A172 (cell line): ENCODE measurements around the gene TNFSF15. TPM values are rescaled to one million over a fixed set of nuclear protein-coding genes. Genes with fewer than 3 reads are reported as not detected.

ENCODE experiments used
- DNase-seq: peaks from one replicate; pipeline ENCODE4 v3.0.0-alpha.2; 2015; ENCODE audit warnings: low spot score
- total RNA-seq: library from RNA; depleted of rRNA; stranded (reverse); fragments of >200 nt; shearing (Covaris generic); gene quantifications from 2 replicates; pipeline ENCODE4 v1.2.3, GENCODE V29; 2014

TNFSF15 gene
- total RNA-seq, 1 experiment from 2014 or later = 0.12 TPM

DNA sequence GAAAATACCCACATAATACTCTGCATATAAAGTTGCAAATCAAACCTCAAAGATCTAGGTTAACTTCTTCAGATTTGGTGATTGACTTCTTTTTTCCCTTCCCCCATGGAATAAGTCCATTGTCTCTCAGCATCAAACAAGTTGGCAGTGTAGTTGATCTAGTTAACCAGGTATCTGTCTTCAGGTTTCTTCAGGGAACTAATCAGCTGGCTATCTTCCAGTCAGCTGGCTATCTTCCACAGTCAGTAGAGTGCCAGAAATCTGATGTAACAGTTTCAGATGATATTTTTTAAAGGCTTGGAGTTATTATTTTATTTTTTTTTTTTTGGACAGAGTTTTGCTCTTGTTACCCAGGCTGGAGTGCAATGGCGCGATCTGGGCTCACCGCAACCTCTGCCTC lies 16.8 kb downstream of the TNFSF15 start:
- DNase-seq = no peak

GRCh38 chr9:114787781-114788498 lies 17.9 kb downstream of the TNFSF15 start:
- no peak for DNase-seq

DNA sequence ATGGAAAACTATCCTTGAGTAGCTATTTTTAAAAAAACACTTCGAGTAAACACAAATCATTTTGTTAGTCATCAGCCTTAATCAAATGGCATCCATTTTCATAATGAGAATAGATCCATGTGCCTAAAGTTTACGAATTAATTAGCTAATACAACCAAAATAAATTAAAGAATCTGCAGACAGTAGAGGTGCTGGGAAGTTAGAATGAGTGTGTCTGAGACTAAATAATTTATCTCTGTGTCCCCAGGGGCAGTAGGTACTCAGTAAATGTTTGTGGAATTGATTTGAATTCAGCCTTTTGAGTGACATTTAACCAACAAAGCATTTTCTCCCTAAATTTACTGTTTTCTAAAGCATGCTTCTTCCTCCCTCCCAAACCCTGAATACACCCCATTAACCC lies 18.6 kb downstream of the TNFSF15 start:
- DNase-seq = no peak

DNA sequence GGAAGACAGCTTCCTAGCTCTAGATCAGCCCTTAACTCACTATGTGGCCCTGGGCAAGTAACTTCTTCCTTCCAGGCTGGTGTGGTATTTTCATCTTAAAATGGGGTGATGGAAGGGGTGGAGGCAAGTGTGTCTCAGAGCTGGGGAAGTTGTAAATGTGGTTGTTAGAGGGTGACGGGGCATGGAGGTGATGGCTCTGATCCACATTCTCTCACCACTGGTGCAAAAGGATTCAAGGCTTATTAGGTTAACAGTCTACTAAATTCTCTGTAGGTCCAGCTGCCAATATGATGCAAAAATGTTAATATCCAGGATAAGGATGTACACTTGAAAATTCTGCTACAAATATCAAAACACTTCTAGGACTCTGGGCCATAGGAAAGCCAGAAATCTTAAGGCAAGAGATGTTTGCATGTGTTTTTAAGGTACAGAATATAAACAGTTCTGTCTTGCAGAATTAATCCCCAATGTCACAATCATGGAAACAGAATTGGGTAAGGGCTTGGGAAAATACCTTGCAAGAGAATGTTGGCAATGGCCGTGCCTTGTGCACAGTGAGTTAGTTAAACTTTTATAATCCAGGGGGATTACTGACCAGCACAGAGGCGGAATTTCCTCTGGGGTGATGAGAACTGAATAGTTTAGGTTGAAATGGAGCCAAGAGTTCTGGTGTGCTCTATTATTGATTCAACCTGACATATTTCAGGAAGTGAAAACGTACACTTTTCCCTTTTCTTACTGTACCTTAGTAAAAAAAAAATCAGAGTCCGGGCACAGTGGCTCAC lies 19.8 kb downstream of the TNFSF15 start:
- no peak for DNase-seq

GRCh38 chr9:114784721-114785279 lies 21.0 kb downstream of the TNFSF15 start:
- no peak for DNase-seq

GRCh38 chr9:114782586-114782985 lies 23.3 kb downstream of the TNFSF15 start:
- no peak for DNase-seq

DNA sequence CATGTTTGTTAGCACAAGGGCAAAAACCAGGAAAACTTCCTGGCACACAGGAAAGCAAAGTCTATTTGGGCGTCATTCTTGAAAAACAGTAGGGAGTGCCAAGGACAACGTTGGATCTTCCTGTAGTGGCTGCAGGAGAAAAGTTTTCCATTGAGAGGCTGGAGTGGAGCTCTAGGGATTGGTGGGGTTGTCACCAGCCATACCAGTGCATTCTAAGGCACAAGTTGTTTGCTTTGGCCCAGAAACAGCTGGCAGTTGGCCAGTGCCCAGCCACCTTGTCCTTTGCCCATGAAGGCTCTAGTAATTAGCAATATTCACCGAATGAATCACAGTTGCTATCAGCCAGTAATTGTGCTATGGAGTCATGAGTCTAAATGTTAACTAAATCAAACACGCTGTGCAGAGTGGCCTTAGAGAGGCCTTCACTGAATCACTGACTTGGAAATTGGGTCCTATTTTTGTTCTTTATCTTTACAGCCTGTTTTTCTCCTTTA lies 26.4 kb downstream of the TNFSF15 start:
- peak; percentile 97 for DNase-seq

DNA sequence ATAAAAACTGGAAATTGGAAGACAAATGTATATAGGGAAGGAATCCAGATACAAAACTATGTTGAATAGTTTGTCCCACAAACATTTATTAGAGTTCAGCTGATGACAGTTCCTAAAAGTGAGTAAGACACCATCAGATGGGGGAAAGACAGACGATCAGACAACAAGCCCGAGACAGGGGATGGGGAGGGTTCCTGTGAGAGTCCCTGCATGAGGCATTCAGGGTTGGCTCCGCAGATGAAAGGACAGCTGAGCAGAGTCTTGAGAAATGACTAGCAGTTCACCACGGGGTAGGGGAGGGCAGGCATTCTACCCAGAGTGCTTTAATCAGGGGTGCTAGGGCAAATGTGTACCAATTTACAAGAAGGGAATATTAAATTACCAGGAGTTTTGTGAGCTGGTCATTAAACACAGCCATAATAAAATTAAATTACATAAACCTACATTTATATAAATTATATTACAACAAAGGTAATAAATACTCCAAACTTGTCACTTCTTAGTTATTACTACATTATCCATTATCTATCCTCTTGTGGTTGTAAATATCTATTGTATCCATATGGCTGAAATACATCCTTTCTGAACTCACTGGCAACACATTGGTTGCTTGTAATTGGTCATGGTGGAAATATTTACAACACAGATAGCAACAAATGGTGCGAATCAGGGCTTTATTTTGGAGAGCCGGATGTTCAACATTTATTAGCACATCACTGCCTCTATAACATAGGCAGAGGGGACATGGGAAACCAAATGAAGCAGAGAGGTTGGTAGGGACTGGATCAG lies 27.8 kb downstream of the TNFSF15 start:
- no peak for DNase-seq

- DNase-seq = no peak
These were observed 29.0 kb downstream of the TNFSF15 start for GRCh38 chr9:114776683-114777399.

- no peak for DNase-seq
These were observed 29.9 kb downstream of the TNFSF15 start for GRCh38 chr9:114775981-114776380.

DNA sequence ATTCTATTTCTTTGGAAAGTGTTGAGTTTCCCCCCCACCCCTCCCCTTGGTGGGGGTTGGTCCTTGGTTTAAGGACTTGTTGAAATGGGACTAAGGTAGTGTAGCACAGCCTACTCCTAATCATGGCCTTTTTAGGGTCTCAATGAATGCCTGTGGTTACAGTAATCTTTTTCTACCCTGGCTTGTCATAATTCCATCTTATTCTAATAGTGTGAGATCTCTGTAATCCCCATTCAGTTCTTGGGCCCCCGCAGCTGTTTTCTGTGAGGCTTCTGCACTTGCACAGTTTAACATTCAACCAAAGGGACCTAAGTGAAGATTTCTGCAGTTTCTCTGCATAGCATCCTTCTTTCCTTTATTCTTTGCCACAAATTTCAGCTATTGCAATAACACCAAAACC lies 30.7 kb downstream of the TNFSF15 start:
- DNase-seq = no peak

DNA sequence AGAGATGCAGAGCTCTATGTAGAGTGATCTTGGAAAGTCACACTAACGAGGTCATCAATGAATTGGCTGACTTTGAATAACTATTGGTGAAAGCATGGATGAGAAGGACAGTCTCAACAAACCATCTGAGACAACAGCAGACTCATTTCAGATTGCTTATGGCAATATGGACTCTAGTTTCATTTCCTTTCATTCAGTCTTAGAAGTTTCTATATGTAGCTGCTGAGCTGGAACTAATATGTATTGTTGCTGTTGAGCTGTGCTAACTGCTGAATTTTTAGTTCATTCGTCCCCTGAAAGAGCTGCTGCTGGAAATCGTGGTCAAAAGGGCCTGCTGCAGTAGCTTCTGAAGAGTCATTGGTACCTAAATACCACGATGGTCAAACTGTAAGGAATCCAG lies 31.3 kb downstream of the TNFSF15 start:
- no peak for DNase-seq

GRCh38 chr9:114771889-114772288 lies 34.0 kb downstream of the TNFSF15 start:
- no peak for DNase-seq

DNA sequence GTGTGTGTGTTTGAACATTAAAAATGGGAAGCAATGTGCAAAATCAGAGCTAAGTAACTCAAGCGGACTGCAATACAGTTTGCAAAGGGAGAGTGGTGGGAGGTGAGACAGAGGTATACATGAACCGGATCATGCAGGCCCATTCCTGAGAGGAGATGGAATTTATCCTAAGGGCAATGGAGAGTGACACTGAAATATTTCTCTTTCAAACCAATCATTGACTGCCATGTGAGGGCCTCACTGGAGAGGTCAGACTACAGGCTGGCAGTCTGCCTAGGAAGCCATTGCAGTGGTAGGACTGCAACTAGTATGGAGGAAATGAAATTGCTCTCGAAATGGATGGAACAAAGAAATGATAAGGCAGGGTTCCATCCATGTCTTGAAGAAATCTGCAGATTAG lies 34.8 kb downstream of the TNFSF15 start:
- no peak for DNase-seq

- DNase-seq = no peak
These were observed 36.2 kb downstream of the TNFSF15 start for GRCh38 chr9:114769624-114770023.

DNA sequence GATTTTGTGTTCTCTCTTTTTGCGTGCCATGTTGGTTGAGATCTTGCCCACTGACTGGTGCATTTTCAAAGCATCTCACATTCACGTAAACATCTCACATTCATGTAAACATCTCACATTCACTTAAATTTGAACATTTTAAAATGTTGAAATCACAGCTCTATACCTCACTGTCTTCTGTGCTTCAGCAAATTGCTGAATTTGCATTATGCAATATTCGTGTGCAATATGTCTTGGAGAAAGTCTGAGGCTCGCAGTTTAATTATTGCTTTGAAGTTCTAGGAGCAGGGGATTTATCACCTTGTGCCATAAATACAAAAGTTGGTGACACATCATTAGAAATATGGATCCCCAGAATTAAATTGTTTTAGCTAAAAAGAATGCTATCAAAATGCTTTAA lies 42.6 kb downstream of the TNFSF15 start:
- no peak for DNase-seq

- no peak for DNase-seq
These were observed 44.3 kb downstream of the TNFSF15 start for GRCh38 chr9:114761523-114761922.

DNA sequence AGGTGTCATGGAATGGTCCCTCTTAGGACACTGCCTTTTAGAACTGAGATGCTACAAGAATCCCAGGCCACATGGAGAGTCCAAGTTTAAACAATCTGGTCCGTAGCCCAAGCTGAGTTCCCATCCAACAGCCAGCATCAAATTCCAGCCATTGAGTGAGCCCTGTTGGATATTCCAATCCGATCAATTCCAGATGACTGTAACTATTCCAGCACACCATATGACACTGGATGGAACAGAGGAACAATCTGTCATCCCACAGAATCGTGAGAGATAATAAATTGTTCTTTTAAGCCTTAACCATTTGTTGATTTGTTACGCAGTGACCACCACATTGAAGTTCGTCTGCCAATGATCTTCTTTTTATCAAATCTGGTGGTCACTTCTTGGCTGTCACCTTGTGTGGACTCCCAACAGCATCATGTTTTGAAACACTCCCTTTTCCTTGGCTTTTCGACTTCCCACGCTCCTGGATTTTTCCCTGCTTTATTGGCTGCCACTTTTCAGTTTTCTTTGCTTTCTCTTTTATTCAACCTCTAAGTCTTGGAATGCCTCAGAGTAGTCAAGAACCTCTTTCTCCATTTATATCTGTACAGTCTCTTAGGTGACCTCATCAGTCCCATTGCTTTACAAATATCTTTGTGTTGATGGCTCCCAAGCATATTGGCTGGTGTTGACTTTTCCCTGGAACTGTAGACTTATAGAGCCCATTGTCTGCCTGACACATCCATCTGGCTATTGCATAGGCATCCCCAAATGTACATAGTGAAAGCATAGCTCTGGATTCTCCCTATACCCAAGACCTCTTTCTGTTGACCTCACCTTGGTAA lies 46.1 kb downstream of the TNFSF15 start:
- no peak for DNase-seq

DNA sequence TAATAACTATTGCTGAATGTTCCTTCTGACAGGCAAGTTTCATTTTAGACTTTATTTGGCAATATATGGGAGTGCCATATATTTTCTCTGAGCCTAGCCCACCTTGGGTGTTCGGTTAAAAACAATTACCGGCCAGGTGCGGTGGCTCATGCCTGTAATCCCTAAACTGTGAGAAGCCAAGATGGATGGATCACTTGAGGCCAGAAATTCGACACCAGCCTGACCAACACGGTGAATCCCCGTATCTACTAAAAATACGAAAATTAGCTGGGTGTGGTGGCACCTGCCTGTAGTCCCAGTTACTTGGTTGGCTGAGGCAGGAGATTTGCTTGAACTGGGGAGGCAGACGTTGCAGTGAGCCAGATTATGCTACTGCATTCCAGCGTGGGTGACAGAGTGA lies 47.9 kb downstream of the TNFSF15 start:
- no peak for DNase-seq

- DNase-seq = no peak
These were observed 48.4 kb downstream of the TNFSF15 start for GRCh38 chr9:114757395-114757794.
